Measurements from ENCODE around the gene SPANXD.
"Not testable (repeated sequence)": the region's sequence is repeated elsewhere in the genome, so short reads cannot be mapped to it uniquely, and the experiment has no call there.

Gene SPANXD

GRCh38 chrX:141698639-141699038 lies at the start of gene SPANXD:
Gene SPANXD, minus strand, starts transcription at chrX:141698739. Its CDS starts 334 bp downstream, at chrX:141698405.
- DNase-seq; H3K27ac Mint-ChIP-seq; H3K36me3 Mint-ChIP-seq (ENCODE audit: low read depth); H3K4me1 Mint-ChIP-seq; H3K4me3 Mint-ChIP-seq; H3K27me3 Mint-ChIP-seq (ENCODE audit: low read depth, poor library complexity): not testable (repeated sequence)
- H3K9me3 Mint-ChIP-seq: peaks cover 19% of the 10 kb centered on the region

- no peaks in the 10 kb centered on the region for H3K36me3 Mint-ChIP-seq (ENCODE audit: low read depth)
- no peak overlapping the region for H3K27ac Mint-ChIP-seq
- H3K9me3 Mint-ChIP-seq: peaks cover 21% of the 10 kb centered on the region
- no peak for TF ChIP-seq CTCF (IDR thresholded peaks at IDR 0.05)
- H3K4me3 Mint-ChIP-seq: no peak overlapping the region
- peaks cover 3% of the 10 kb centered on the region for H3K27me3 Mint-ChIP-seq (ENCODE audit: low read depth, poor library complexity)
- no peaks in the 10 kb centered on the region for H3K4me1 Mint-ChIP-seq
- no peak for DNase-seq
These were observed 44.1 kb upstream of the SPANXD start for GRCh38 chrX:141742666-141743065.

- Mint-ChIP-seq H3K27me3 (ENCODE audit: low read depth, poor library complexity) (peaks cover 3% of the 10 kb centered on the region), H3K36me3 (ENCODE audit: low read depth) (no peaks in the 10 kb centered on the region), H3K4me1 (no peaks in the 10 kb centered on the region), H3K4me3 (no peak overlapping the region), H3K27ac (no peak overlapping the region), H3K9me3 (peaks cover 11% of the 10 kb centered on the region)
- no peak for TF ChIP-seq CTCF (IDR thresholded peaks at IDR 0.05)
- no peak for DNase-seq
These were observed 38.1 kb upstream of the SPANXD start for GRCh38 chrX:141736656-141737055.

GRCh38 chrX:141733371-141733770 lies 34.8 kb upstream of the SPANXD start:
- no peaks in the 10 kb centered on the region for H3K4me1 Mint-ChIP-seq
- DNase-seq: no peak
- H3K27ac Mint-ChIP-seq: no peak overlapping the region
- peaks cover 3% of the 10 kb centered on the region for H3K27me3 Mint-ChIP-seq (ENCODE audit: low read depth, poor library complexity)
- H3K4me3 Mint-ChIP-seq: no peak overlapping the region
- H3K36me3 Mint-ChIP-seq (ENCODE audit: low read depth): no peaks in the 10 kb centered on the region
- no peak for TF ChIP-seq CTCF (IDR thresholded peaks at IDR 0.05)
- H3K9me3 Mint-ChIP-seq: peaks cover 11% of the 10 kb centered on the region

- no peak for DNase-seq
- H3K27ac Mint-ChIP-seq: no peak overlapping the region
- no peaks in the 10 kb centered on the region for H3K27me3 Mint-ChIP-seq (ENCODE audit: low read depth, poor library complexity)
- H3K9me3 Mint-ChIP-seq: peaks cover 10% of the 10 kb centered on the region
- TF ChIP-seq CTCF (IDR thresholded peaks at IDR 0.05): no peak
- no peak overlapping the region for H3K4me3 Mint-ChIP-seq
- no peaks in the 10 kb centered on the region for H3K4me1 Mint-ChIP-seq
- H3K36me3 Mint-ChIP-seq (ENCODE audit: low read depth): no peaks in the 10 kb centered on the region
These were observed 33.5 kb upstream of the SPANXD start for GRCh38 chrX:141732031-141732430.

GRCh38 chrX:141724186-141724585 lies 25.6 kb upstream of the SPANXD start:
- H3K36me3 Mint-ChIP-seq (ENCODE audit: low read depth): no peaks in the 10 kb centered on the region
- H3K27ac Mint-ChIP-seq: no peak overlapping the region
- no peak for TF ChIP-seq CTCF (IDR thresholded peaks at IDR 0.05)
- no peaks in the 10 kb centered on the region for H3K27me3 Mint-ChIP-seq (ENCODE audit: low read depth, poor library complexity)
- peaks cover 36% of the 10 kb centered on the region for H3K9me3 Mint-ChIP-seq
- no peak for DNase-seq
- no peak overlapping the region for H3K4me3 Mint-ChIP-seq
- H3K4me1 Mint-ChIP-seq: no peaks in the 10 kb centered on the region
